Psoas muscle (tissue), 8 donors: ENCODE data around the gene IFIH1. TPM values are rescaled to one million over a fixed set of nuclear protein-coding genes. Genes with fewer than 3 reads are reported as not detected.

ENCODE experiments used
- ATAC-seq, 4 donors: fragments of 200-7000 bp; cut with Tn5 transposase; one replicate each; pipeline ENCODE4 v1.9.1; 2020; ENCODE audit warnings: moderate library complexity in 3 of 4, mild to moderate bottlenecking in 2 of 4
- DNase-seq, 2 donors: peaks; one replicate each; pipeline ENCODE4 v3.0.0-alpha.2; 2020
- H3K27ac ChIP-seq: fragments of 200-600 bp; one replicate; pipeline ENCODE4 v1.8.0; 2022
- H3K27me3 ChIP-seq, 3 donors: fragments of 200-600 bp in 1 of 3; one replicate each; pipeline versions ENCODE4 v1.6.1 to v1.8.0; 2013 to 2022; ENCODE audit warnings: low read length in 2 of 3, mild to moderate bottlenecking in 2 of 3, moderate library complexity in 1 of 3; ENCODE audit not compliant: insufficient read depth in 3 of 3
- H3K36me3 ChIP-seq, 2 donors: fragments of 200-600 bp in 1 of 2; one replicate each; pipeline versions ENCODE4 v1.6.1 to v1.8.0; 2013 to 2022; ENCODE audit warnings: low read depth in 1 of 2, mild to moderate bottlenecking in 1 of 2, moderate library complexity in 1 of 2; ENCODE audit not compliant: insufficient read depth in 1 of 2
- H3K4me1 ChIP-seq: fragments of 200-600 bp; one replicate; pipeline ENCODE4 v1.8.0; 2022
- H3K4me3 ChIP-seq: fragments of 200-600 bp; one replicate; pipeline ENCODE4 v1.8.0; 2022; ENCODE audit warnings: mild to moderate bottlenecking
- H3K9me3 ChIP-seq: fragments of 200-600 bp; one replicate; pipeline ENCODE4 v1.8.0; 2022
- WGBS, 3 donors: extraction: QIAGEN DNeasy Blood & Tissue Kit; methylation state at CpG; one replicate each; pipeline versions ENCODE4 v1.1.6 to v1.1.7; 2013; 5-methylcytosine and 5-hydroxymethylcytosine counted together
- intact Hi-C, 2 donors: fragments of 100-400 bp; cut with DNase I; formaldehyde crosslinking; loops; one replicate each; pipeline versions ENCODE4 v1.11.0 to v1.14.2; 2022
- polyA plus RNA-seq, 3 donors: library from polyadenylated mRNA; stranded (reverse); fragments of 200-250 nt; gene quantifications; one replicate each; pipeline ENCODE4 v1.2.3, GENCODE V29; 2013
- total RNA-seq, 4 donors: library from RNA; stranded (reverse); fragmentation: NEBNext Ultra II Directional in 2 of 4; extraction: Animal tissue kit (Norgen Biotek cat#: 25700) in 2 of 4; gene quantifications; one replicate each; pipeline versions ENCODE4 v1.2.1 to v1.2.4, GENCODE V29; 2021 to 2023
- TF ChIP-seq, protein P1 (sequence below): fragments of 200-600 bp; IDR thresholded peaks from one replicate; pipeline ENCODE4 v1.8.0; 2022; ENCODE audit warnings: antibody characterized with exemption
- donor health status: healthy with polysubstance abuse.
- donor health status: DM: no; HTN: no; CAD: no; lungs with moderate emphysema.
- donor health status: Bipolar disorder and iron deficiency.
- donor health status: healthy.
- donor health status: DM: yes; HTN: yes; CAD: no.
- donor health status: DM: no; HTN: no; CAD: no.
- donor health status: DM: no; HTN: no; CAD: no.
- donor health status: DM: yes; HTN: yes; CAD: no.

The IFIH1 gene
- total and polyA plus RNA-seq, 7 donors, result 0.98 to 3.6 (median 1.8) TPM

DNA sequence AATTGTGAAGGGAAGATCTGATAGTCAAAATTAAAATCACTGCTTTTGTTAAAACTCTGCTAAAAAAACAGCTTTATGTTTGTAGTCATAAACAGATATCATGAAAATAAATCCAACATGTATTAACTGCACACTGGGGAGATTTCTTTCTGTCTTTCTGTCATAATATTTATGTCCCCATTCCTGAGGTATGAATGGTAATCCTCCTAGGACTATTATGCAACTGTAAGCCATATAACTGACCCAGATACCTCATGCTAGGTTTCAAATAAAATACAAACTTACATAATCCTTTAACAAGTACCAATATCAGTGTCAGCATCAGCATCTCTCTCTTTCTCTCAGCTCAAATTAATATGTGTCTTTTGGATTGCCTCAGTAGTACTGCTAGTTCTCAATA is 18.2 kb downstream of the IFIH1 start:
- intact Hi-C loops, result no loop called here
- DNase-seq (no peak), ATAC-seq (no peak)
- Histone ChIP-seq H3K27ac (no peak overlapping the region), H3K27me3 (no peaks in the 10 kb centered on the region), H3K36me3 (no peaks in the 10 kb centered on the region), H3K4me1 (peaks cover 5% of the 10 kb centered on the region), H3K4me3 (no peak overlapping the region), H3K9me3 (no peaks in the 10 kb centered on the region)
- TF ChIP-seq, protein P1, sequence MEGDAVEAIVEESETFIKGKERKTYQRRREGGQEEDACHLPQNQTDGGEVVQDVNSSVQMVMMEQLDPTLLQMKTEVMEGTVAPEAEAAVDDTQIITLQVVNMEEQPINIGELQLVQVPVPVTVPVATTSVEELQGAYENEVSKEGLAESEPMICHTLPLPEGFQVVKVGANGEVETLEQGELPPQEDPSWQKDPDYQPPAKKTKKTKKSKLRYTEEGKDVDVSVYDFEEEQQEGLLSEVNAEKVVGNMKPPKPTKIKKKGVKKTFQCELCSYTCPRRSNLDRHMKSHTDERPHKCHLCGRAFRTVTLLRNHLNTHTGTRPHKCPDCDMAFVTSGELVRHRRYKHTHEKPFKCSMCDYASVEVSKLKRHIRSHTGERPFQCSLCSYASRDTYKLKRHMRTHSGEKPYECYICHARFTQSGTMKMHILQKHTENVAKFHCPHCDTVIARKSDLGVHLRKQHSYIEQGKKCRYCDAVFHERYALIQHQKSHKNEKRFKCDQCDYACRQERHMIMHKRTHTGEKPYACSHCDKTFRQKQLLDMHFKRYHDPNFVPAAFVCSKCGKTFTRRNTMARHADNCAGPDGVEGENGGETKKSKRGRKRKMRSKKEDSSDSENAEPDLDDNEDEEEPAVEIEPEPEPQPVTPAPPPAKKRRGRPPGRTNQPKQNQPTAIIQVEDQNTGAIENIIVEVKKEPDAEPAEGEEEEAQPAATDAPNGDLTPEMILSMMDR, result no peak

DNA sequence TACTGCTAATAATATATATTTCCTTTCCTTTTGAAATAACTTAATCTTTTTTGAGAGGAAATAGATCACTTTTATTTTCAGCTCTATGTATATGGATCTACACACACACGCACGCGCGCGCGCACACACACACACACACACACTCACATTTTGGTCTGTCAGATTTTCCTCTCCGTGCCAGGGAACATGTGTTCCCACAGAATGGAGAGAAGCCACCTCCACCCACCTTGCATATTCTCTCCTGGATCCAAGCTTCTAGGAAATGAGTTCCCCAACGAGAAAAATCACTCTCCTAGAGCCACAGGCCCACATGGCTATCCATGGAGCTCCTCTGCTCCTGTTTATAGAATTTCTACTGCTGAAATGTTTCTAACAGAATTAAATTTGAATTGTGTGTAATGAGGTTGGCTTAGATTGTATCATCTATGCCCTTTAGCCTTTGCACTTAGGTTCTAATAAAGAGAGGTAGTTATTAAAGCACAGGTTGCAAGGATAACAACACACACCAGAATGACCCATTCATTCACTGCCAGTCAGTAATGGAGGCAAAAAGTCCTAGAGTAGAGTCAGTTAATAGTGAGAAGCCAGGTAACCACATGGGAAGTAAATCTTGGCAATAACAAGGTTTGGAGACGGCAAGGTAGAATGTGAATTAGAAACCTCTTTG is 19.7 kb downstream of the IFIH1 start:
- H3K27ac ChIP-seq, result no peak overlapping the region
- DNase-seq, result no peak
- no peaks in the 10 kb centered on the region for H3K27me3 ChIP-seq
- 83 to 94% (median 94%) methylated on average over 9 of the region's 9 CpGs for WGBS, 3 donors
- TF ChIP-seq, protein P1, result no peak
- peaks cover 5% of the 10 kb centered on the region for H3K4me1 ChIP-seq
- intact Hi-C loops, result loop anchor here in 1 of 2 donors (2.0 to 5.0 kb wide), 2 partner anchors 78 to 142 kb away; no protein-coding TSS in a partner anchor
- H3K36me3 ChIP-seq, result no peaks in the 10 kb centered on the region
- ATAC-seq, result no peak
- no peaks in the 10 kb centered on the region for H3K9me3 ChIP-seq
- no peak overlapping the region for H3K4me3 ChIP-seq

DNA sequence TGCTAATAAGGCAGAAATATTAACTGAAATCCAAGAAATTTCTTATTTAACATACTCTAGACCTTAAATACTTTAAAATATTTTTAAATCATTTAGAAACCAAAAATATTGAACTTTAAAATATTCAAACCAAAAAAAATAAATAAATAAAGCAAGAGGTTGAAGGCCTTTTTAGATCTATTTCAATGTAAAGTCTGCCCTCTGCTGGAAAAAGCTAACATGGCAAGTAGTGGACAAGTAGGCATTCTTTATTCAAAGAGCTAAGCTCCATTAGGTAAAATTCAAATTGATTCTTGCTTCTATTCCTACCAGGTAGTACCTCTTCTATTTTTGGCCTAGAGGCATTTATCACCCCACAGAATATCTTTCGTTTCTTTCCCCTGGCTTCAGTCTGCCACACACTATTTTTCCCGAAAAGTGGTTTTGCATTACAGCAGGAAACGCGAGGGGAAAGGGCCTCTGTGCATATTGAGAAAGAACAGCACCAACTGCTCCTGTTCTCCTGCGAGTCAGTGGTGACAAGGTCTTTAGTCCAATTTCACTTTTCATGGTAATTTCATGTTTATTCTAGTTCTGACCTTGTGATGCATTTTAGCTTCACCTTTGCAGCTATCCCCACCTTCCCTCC is 20.4 kb downstream of the IFIH1 start:
- intact Hi-C loops, result loop anchor here (2.0 to 5.0 kb wide), 2 partner anchors 77 to 141 kb away; no protein-coding TSS in a partner anchor
- WGBS, 3 donors, result 59 to 61% (median 59%) methylated on average over 5 of the region's 5 CpGs
- ATAC-seq, result peak in 2 of 4 donors; percentile 59 to 77
- TF ChIP-seq, protein P1, result peak; percentile 83
- H3K36me3 ChIP-seq, result no peaks in the 10 kb centered on the region
- no peak overlapping the region for H3K27ac ChIP-seq
- no peak overlapping the region for H3K4me3 ChIP-seq
- peaks cover 8% of the 10 kb centered on the region for H3K4me1 ChIP-seq
- H3K9me3 ChIP-seq, result no peaks in the 10 kb centered on the region
- H3K27me3 ChIP-seq, result no peaks in the 10 kb centered on the region
- DNase-seq, result no peak

DNA sequence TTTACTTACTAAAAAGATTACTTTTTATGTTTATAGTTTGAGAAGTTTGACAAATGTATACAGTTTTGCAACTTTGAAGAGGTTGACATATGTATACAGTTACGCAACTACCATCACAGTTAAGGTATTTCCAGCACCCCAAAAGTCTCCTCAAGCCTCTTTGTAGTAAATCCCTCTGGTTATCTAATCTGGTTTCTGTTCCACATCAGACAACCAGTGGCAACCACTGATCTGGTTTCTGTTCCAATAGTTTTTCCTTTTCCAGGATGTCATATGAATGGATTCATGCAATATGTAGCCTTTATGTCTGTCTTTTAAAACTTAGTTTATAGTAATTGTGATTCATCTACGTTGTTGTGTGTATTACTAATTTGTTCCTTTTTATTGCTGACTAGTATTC is 23.5 kb downstream of the IFIH1 start:
- Histone ChIP-seq H3K36me3 (no peaks in the 10 kb centered on the region), H3K9me3 (no peaks in the 10 kb centered on the region), H3K27ac (no peak overlapping the region), H3K4me3 (no peak overlapping the region), H3K4me1 (peaks cover 3% of the 10 kb centered on the region), H3K27me3 (no peaks in the 10 kb centered on the region)
- TF ChIP-seq, protein P1, result no peak
- WGBS, 3 donors, result 88 to 91% (median 90%) methylated on average over 2 of the region's 2 CpGs
- DNase-seq (no peak), ATAC-seq (no peak)
- intact Hi-C loops, result loop anchor here in 1 of 2 donors (5.0 kb wide), 1 partner anchor 138 kb away; no protein-coding TSS in a partner anchor
